Middle frontal gyrus (tissue), 1 donor: ENCODE data around the gene TSPAN32.
"Not testable (repeated sequence)": the region's sequence is repeated elsewhere in the genome, so short reads cannot be mapped to it uniquely, and the experiment has no call there.

Experiments used
- DNase-seq: peaks from one replicate; pipeline ENCODE4 v3.0.0-alpha.2; 2015; ENCODE audit warnings: low spot score; ENCODE audit errors: extremely low spot score

TSPAN32 gene

DNA sequence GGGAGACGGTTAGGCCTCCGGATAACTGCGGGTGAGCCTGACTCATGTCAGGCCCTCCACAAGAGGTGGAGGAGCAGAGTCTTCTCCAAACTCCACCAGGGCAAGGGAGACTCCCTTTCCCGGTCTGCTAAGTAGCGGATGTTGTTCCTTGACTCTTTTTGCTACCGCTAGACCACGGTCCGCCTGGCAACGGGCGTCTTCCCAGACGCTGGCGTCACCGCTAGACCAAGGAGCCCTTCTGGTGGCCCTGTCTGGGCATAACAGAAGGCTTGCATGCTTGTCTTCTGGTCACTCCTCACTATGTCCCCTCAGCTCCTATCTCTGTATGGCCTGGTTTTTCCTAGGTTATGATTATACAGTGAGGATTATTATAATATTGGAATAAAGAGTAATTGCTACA is 15.5 kb upstream of the TSPAN32 start:
- not testable (repeated sequence) for DNase-seq

DNA sequence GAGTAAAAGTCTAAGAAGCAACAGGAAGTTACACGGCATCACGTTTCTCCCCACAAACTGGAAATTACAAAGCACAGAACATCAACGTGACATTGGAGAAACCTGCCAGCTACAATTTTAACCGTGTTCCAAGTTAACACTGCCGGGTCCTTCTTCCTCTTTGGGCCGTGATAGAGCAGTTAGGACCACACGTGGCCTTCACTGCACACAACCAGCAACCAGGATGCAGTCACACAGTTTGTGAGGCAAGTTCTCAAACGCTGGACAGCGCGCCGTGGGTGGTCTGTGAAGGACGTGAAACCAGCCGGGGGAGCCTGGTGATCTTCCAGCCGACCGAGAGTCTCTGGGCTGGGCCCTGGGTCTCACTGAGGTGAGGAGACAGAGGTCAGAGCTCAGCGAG is 14.7 kb upstream of the TSPAN32 start:
- DNase-seq = no peak

GRCh38 chr11:2289350-2289749 is 12.5 kb upstream of the TSPAN32 start:
- DNase-seq = no peak

GRCh38 chr11:2289859-2290258 is 12.0 kb upstream of the TSPAN32 start:
- no peak for DNase-seq

DNA sequence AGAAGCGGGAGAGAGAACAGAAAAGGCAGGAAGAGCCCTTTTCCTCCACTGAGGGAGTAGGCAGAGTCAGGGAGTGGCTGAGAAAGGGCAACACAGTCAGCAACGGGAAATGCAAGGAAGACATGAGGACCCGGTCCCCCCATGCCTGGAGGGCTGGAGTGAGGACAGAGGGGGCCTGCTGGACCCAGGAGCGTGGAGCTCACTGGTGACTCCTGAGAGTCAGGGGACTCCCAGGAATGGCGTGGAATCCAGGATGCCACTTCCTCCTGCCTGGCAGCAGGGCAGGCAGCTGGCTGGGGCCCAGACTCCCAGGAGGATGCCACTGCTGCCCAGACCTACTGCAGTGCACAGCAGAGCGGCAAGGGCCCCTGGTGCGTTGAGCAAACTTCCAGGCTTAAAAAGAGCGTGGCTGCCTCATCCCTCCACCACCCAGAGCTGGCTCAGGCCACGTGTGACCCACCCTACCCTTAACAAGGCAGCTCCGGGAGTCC is 11.4 kb upstream of the TSPAN32 start:
- no peak for DNase-seq

GRCh38 chr11:2293531-2293971 is 8.3 kb upstream of the TSPAN32 start:
- DNase-seq = no peak

DNA sequence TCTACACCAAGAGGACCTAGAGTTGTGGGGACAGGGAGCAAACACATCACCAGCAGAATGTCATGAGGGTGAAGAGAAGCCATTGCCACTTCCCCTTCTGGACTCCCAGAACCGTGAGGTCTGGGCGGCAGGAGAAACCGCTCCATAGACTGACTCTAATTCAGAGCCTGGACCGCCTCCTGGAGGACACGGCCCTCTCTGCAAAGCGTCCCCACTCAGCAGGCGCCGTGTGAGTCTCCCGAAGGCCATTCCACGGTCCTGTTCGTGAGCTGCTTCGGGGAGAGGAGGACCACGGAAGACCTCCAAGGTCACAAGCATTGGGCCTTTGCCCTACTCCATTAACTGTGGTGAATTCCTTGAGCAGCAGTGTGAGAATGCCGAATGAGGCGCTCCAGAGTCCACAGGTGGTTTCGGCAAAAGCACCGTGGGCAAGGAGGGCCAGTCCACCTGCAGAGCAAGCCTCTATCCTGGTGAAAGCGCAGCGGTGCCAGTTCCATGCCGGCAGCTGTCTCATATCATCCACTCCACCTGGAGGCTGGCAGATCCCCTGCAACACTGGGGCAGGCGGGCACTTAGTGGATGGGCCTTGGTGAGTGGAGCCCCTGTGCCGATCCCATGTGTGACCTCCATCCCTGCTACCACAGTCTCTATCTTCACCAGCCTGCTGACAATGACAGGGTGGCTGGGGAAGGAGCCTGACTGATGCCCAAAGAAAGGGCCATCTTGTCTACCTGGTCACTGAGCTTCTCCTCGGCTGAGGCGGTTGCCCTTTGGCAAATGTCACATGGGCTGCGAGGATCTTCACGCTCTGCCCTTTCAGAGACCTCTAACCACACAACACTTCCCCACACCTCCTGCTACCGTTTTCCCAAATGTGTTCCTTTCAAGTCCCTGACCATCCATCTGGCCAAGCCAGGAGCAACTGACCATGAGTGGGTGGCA is 7.6 kb upstream of the TSPAN32 start:
- no peak for DNase-seq

GRCh38 chr11:2294926-2295290 is 6.9 kb upstream of the TSPAN32 start:
- DNase-seq = no peak

- no peak for DNase-seq
Observed at GRCh38 chr11:2295971-2296912, 5.6 kb upstream of the TSPAN32 start.

GRCh38 chr11:2296913-2297622 is 4.7 kb upstream of the TSPAN32 start:
- DNase-seq = no peak

DNA sequence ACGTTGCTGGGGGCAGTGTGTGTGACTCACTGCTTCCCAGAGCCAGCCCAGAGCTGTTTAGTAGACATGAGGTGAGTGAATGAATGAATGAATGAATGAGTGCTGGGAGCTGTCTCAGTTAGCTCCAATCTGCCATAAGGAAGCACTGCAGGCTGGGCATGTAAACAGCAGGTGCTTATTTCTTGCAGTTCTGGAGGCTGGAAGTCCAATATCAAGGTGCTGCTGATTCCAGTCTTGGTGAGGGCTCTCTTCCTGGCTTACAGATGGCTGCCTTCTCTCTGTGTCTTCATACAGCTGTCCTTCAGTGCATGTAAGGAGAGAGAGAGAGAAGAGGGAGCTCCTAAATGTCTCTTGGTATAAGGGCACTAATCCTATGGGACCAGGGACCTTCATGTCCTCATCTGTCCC is 4.2 kb upstream of the TSPAN32 start:
- no peak for DNase-seq

- no peak for DNase-seq
Observed at GRCh38 chr11:2298131-2298794, 3.5 kb upstream of the TSPAN32 start.

- no peak for DNase-seq
Observed at GRCh38 chr11:2298795-2299761, 2.7 kb upstream of the TSPAN32 start.

GRCh38 chr11:2299773-2300172 is 2.0 kb upstream of the TSPAN32 start:
- no peak for DNase-seq

GRCh38 chr11:2300290-2300935 is 1.4 kb upstream of the TSPAN32 start:
- no peak for DNase-seq

DNA sequence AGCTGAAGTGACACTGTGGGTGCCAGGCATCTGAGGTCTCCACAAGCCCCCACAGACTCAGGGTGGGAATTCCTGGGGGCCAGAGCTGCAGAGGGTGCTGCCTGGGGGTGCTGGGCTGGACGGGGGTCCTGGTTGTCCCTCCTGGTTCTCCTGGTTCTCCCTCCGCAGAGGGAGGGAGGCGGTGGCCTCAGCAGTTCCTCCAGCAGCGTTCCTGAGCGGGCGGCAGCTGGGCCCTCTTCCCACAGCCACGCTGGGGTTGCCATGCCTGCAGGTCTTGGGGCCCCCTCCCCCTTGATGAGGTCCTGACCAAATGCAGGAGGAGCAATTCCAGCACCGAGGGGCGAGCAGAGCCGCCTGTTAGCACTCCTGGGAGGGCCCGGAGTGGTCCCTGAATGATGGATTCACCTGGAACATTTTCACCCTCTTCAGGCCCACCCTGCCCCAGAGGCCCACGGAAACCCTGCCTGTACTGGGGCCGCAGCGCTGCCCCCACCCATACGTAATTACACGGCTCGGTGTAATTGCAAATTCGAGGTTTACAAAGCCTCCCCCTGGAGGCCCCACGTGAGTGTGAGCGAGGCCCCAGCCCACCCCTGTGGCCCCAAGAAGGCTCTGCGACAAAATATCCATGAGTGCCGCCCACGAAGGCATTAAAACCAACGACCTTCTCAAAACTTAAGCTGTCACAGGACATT is 730 bp upstream of the TSPAN32 start:
- no peak for DNase-seq

DNA sequence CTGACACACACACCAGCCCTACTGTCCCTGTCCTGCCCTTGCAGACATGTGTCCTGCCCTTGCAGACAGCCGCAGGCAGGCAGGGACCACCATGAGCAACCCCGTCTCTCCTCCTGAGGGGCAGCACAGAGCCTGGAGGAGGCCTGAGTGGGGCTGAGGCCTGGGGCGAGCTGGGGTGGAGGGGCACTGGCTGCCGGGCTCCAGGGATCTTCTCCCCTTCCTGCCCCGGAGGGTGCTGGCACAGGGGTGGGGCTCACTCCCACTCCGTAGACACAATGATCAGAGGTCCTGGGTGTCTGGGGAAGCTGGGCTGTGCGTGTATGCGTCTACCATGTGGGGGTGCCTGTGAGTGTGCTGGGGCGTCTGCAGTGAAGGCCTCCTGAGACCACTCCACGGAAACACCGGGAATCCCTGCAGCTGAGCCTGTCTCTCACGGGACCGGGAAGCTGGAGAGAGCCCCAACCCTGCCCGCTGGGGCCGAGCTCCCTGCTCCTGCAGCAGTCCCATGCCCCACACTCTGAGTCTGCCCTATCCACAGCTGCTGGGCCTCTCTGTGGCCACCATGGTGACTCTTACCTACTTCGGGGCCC is 588 bp downstream of the TSPAN32 start:
- no peak for DNase-seq
